Calu3 (cell line): ENCODE data around the gene TRAPPC3. TPM values are rescaled to one million over a fixed set of nuclear protein-coding genes. Genes with fewer than 3 reads are reported as not detected.

Experiments
- BruUV-seq: library from RNA; stranded (reverse); fragments of 400-500 nt; replicated peaks from 2 replicates; lab custom pipeline; 2021; lab: Mats Ljungman, UMichigan
- CTCF ChIA-PET: fragments of 300-600 bp; sonication (Branson Sonifier 250); formaldehyde crosslinking; loops from one replicate; lab custom pipeline; 2022; ENCODE audit warnings: antibody characterized with exemption; lab: Charles Lee
- DNase-seq: peaks from one replicate; pipeline ENCODE4 v3.0.0; 2022
- H3K27ac Mint-ChIP-seq: one replicate; pipeline ENCODE4 v1.8.0; 2022; ENCODE audit warnings: mixed read lengths; ENCODE audit not compliant: unreplicated experiment
- H3K27me3 Mint-ChIP-seq: one replicate; pipeline ENCODE4 v1.8.0; 2022; ENCODE audit warnings: mixed read lengths; ENCODE audit not compliant: unreplicated experiment
- H3K36me3 Mint-ChIP-seq: one replicate; pipeline ENCODE4 v1.8.0; 2022; ENCODE audit warnings: mild to moderate bottlenecking, moderate library complexity, mixed read lengths; ENCODE audit not compliant: insufficient read depth, unreplicated experiment
- H3K4me1 Mint-ChIP-seq: one replicate; pipeline ENCODE4 v1.8.0; 2022; ENCODE audit warnings: mild to moderate bottlenecking, low read depth, mixed read lengths; ENCODE audit not compliant: unreplicated experiment
- H3K4me3 Mint-ChIP-seq: one replicate; pipeline ENCODE4 v1.8.0; 2022; ENCODE audit warnings: mild to moderate bottlenecking, low read depth, moderate library complexity, mixed read lengths; ENCODE audit not compliant: unreplicated experiment
- H3K9me3 Mint-ChIP-seq: one replicate; pipeline ENCODE4 v1.8.0; 2022; ENCODE audit warnings: low read depth, mixed read lengths; ENCODE audit not compliant: unreplicated experiment
- CTCF ChIP-seq: fragments of 200-600 bp; IDR thresholded peaks from one replicate; pipeline ENCODE4 v1.8.0; 2022; ENCODE audit warnings: antibody characterized with exemption; ENCODE audit not compliant: unreplicated experiment
- intact Hi-C: fragments of 100-400 bp; cut with micrococcal nuclease; formaldehyde crosslinking; loops from one replicate; pipeline ENCODE4 v1.10.0; 2022; ENCODE audit not compliant: unreplicated experiment
- total RNA-seq: library from RNA; stranded (reverse); gene quantifications from 2 replicates; pipeline ENCODE4 v1.2.3, GENCODE V29; 2022

Gene TRAPPC3
- total RNA-seq, 1 experiment from 2014 or later, result 70.3 TPM

DNA sequence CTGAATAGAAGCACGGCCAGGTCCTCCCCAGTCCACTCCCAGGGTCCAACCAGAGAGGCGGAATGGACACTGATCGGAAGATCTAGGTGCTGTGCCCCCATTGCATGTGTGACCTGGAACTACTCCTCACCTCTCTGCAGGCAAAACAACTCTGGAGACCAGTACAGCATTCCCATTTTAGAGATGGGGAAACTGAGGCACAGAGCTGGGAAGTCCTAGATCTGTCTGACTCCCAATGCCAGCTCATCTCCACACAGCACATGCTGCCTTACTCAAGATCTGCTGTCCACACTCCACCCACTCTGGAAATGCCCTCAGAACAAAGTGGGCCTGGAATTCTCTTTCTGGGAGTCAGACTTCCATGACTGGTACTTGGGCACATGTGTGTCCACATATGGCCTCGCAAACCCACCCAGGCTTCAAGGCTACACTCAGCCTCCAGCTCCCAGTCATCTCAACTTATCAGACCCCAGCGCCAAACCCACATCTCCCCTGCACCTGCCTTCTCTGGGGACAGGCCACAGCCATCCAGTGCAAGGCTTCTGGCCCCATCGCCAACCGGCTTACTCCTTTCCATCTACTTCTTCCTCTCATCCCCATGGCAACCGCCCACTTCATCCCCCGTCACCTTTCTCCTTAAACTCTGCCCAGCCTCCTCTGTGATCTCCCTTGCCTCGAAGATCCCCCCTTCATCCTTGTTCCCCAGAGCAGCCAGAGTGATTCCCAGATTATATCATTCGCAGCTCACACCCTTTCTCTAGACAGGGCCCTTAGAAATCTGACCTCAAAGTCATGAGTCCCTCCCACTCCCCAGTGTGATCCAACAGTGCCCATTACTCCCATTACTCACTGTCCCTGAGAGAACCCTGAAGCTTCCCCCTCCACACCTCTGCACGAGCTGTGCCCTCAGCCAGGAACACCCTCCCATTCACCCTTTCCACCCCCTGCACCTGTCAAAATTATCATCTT is 26.9 kb downstream of the TRAPPC3 start:
- DNase-seq, result no peak
- Mint-ChIP-seq H3K27ac (no peak overlapping the region), H3K4me1 (no peaks in the 10 kb centered on the region), H3K9me3 (no peaks in the 10 kb centered on the region), H3K27me3 (peaks cover 59% of the 10 kb centered on the region), H3K4me3 (no peak overlapping the region), H3K36me3 (no peaks in the 10 kb centered on the region)
- TF ChIP-seq CTCF, result no peak
- BruUV-seq, result no TSS peak
- intact Hi-C loops, result no loop called here
- CTCF ChIA-PET, result interaction anchor here (0.9 kb wide), 1 partner anchor 16 kb away, joined by 3 read pairs; no protein-coding TSS in a partner anchor

DNA sequence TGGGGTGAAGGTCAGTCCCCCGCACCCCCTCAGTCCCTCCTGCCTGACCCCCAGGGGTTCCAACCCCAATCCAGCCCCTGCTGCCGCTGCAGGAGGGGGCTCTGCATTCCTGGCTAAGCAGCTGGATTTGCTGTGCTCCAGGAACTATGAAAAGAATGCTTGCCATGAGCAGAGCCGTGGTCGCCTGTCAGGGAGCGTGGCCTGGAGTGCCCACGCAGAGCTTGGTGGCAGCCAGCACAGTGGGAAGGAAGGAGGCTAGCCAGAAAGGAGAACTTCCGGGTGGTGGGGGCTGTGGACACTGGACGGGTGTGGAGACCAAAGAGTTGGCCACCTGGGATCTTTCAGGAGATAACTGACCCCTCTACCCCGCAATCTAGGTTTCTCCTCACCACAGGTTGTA is 29.8 kb downstream of the TRAPPC3 start:
- no TSS peak for BruUV-seq
- no peaks in the 10 kb centered on the region for H3K9me3 Mint-ChIP-seq
- intact Hi-C loops, result no loop called here
- H3K4me3 Mint-ChIP-seq, result no peak overlapping the region
- H3K4me1 Mint-ChIP-seq, result no peaks in the 10 kb centered on the region
- no peak for TF ChIP-seq CTCF
- H3K36me3 Mint-ChIP-seq, result no peaks in the 10 kb centered on the region
- CTCF ChIA-PET, result interaction anchor here (0.6 to 1.3 kb wide), 2 partner anchors 16 to 276 kb away, joined by 4 to 5 read pairs; no protein-coding TSS in a partner anchor
- no peak overlapping the region for H3K27ac Mint-ChIP-seq
- peaks cover 47% of the 10 kb centered on the region for H3K27me3 Mint-ChIP-seq
- no peak for DNase-seq

- CTCF ChIA-PET, result interaction anchor here (0.7 to 1.3 kb wide), 2 partner anchors 15 to 17 kb away, joined by 4 to 8 read pairs; no protein-coding TSS in a partner anchor
- H3K27ac Mint-ChIP-seq, result no peak overlapping the region
- intact Hi-C loops, result no loop called here
- H3K4me3 Mint-ChIP-seq, result no peak overlapping the region
- peaks cover 47% of the 10 kb centered on the region for H3K27me3 Mint-ChIP-seq
- no peaks in the 10 kb centered on the region for H3K9me3 Mint-ChIP-seq
- no peaks in the 10 kb centered on the region for H3K4me1 Mint-ChIP-seq
- TF ChIP-seq CTCF, result no peak
- no peaks in the 10 kb centered on the region for H3K36me3 Mint-ChIP-seq
- BruUV-seq, result no TSS peak
- no peak for DNase-seq
Measured at GRCh38 chr1:36118447-36119204, 30.7 kb downstream of the TRAPPC3 start.

DNA sequence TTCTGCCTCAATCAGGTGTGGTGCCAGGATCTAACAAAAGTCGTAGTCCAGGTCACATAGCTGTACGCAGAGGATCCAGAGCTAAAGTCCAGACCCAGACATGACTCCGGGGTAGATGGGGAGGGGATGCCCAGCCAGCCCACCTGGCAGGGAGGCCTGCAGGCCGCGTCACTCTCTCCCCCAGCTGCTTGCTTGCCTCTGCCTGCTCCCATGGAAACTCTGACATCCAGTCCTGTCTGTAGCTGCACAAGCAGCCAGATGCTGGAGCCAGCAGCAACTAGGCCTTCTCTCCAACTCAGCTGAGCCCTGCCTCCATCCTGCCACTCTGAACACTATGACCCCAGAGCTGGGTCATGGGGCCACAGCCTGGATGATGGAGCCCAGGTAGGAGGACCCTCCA is 32.4 kb downstream of the TRAPPC3 start:
- Mint-ChIP-seq H3K27me3 (peaks cover 44% of the 10 kb centered on the region), H3K27ac (no peak overlapping the region), H3K4me3 (no peak overlapping the region), H3K36me3 (no peaks in the 10 kb centered on the region), H3K4me1 (no peaks in the 10 kb centered on the region), H3K9me3 (no peaks in the 10 kb centered on the region)
- no TSS peak for BruUV-seq
- intact Hi-C loops, result no loop called here
- CTCF ChIA-PET, result interaction anchor here (0.5 kb wide), 1 partner anchor 82 kb away, joined by 3 read pairs; no protein-coding TSS in a partner anchor
- TF ChIP-seq CTCF, result no peak
- DNase-seq, result no peak
